Suprapubic skin (tissue), 4 donors: Measurements from ENCODE around the gene FBP1.

Experiments
- CTCF ChIP-seq, 2 donors: fragments of 200-600 bp in 1 of 2; fragments of 450-650 bp in 1 of 2; sonication (generic) in 1 of 2; IDR thresholded peaks; one replicate each; pipeline ENCODE4 v1.5.1; 2016 to 2019; ENCODE audit warnings: antibody characterized with exemption in 2 of 2, mild to moderate bottlenecking in 1 of 2, moderate library complexity in 1 of 2
- EP300 ChIP-seq: sonication (generic); formaldehyde crosslinking; IDR thresholded peaks from one replicate; pipeline ENCODE4 v1.6.1; 2017; ENCODE audit warnings: antibody characterized with exemption
- POLR2A ChIP-seq, 2 donors: fragments of 450-650 bp; IDR thresholded peaks; one replicate each; pipeline ENCODE4 v1.6.1; 2017; ENCODE audit warnings: antibody characterized with exemption in 2 of 2, mild to moderate bottlenecking in 2 of 2, moderate library complexity in 2 of 2
- POLR2AphosphoS5 ChIP-seq, 3 donors: sonication (generic); formaldehyde crosslinking; IDR thresholded peaks; one replicate each; pipeline ENCODE4 v1.6.1; 2017; ENCODE audit warnings: antibody characterized with exemption in 3 of 3

- TF ChIP-seq CTCF (IDR thresholded peaks at IDR 0.05) (no peak), EP300 (no peak), POLR2A (IDR thresholded peaks at IDR 0.05) (no peak), POLR2AphosphoS5 (IDR thresholded peaks at IDR 0.05) (no peak)
Measured at GRCh38 chr9:94644543-94644942, 5.2 kb upstream of the FBP1 start.
